Spleen (tissue), 11 donors: Measurements from ENCODE around the gene USP8. TPM values are rescaled to one million over a fixed set of nuclear protein-coding genes. Genes with fewer than 3 reads are reported as not detected.
A peak's percentile ranks its signal among the peaks of the same experiment; 100 is the strongest.
"Not testable (repeated sequence)": the region's sequence is repeated elsewhere in the genome, so short reads cannot be mapped to it uniquely, and the experiment has no call there.

ENCODE experiments used
- DNase-seq: peaks from one replicate; pipeline ENCODE4 v3.0.0-alpha.2; 2020
- H3K27ac ChIP-seq, 8 donors: fragments of 200-600 bp; sonication (generic) in 7 of 8; 1 replicate in 4 of 8; 2 replicates in 4 of 8; pipeline versions ENCODE4 v1.5.0 to v1.8.0; 2016 to 2021; ENCODE audit warnings: inconsistent platforms in 4 of 8, mild to moderate bottlenecking in 4 of 8, moderate library complexity in 1 of 8
- H3K27me3 ChIP-seq, 7 donors: fragments of 200-600 bp; sonication (generic) in 6 of 7; replicated peaks in 1 of 7; 1 replicate in 4 of 7; 2 replicates in 3 of 7; pipeline versions ENCODE4 v1.5.0 to v1.8.0; 2016 to 2021; ENCODE audit warnings: inconsistent platforms in 3 of 7, mild to moderate bottlenecking in 1 of 7
- H3K36me3 ChIP-seq, 6 donors: fragments of 200-600 bp; sonication (generic) in 5 of 6; 1 replicate in 4 of 6; 2 replicates in 2 of 6; pipeline versions ENCODE4 v1.5.0 to v1.8.0; 2016 to 2021; ENCODE audit warnings: inconsistent platforms in 2 of 6
- H3K4me1 ChIP-seq, 6 donors: fragments of 200-600 bp; sonication (generic) in 5 of 6; 1 replicate in 3 of 6; 2 replicates in 3 of 6; pipeline versions ENCODE4 v1.5.0 to v1.8.0; 2016 to 2021; ENCODE audit warnings: inconsistent platforms in 3 of 6
- H3K4me3 ChIP-seq, 8 donors: fragments of 200-600 bp; sonication (generic) in 7 of 8; 1 replicate in 4 of 8; 2 replicates in 4 of 8; pipeline versions ENCODE4 v1.5.0 to v1.8.0; 2016 to 2021; ENCODE audit warnings: inconsistent platforms in 4 of 8, mild to moderate bottlenecking in 4 of 8, moderate library complexity in 2 of 8
- H3K9me3 ChIP-seq, 8 donors: fragments of 200-600 bp; sonication (generic) in 7 of 8; 1 replicate in 4 of 8; 2 replicates in 4 of 8; pipeline versions ENCODE4 v1.5.0 to v1.8.0; 2016 to 2021; ENCODE audit warnings: inconsistent platforms in 4 of 8
- POLR2A ChIP-seq, 3 donors: fragments of 450-650 bp; IDR thresholded peaks; one replicate each; pipeline ENCODE4 v1.5.1; 2017; ENCODE audit warnings: antibody characterized with exemption in 3 of 3, mild to moderate bottlenecking in 1 of 3
- POLR2AphosphoS5 ChIP-seq, 3 donors: sonication (generic); formaldehyde crosslinking; IDR thresholded peaks; one replicate each; pipeline ENCODE4 v1.5.1; 2017; ENCODE audit warnings: antibody characterized with exemption in 3 of 3
- WGBS, 5 donors: extraction: QIAGEN DNeasy Blood & Tissue Kit in 3 of 5; methylation state at CpG; one replicate each; pipeline versions ENCODE4 v1.1.5 to v1.1.7; 2013 to 2018; 5-methylcytosine and 5-hydroxymethylcytosine counted together
- intact Hi-C: fragments of 100-400 bp; cut with DNase I; formaldehyde crosslinking; loops from one replicate; pipeline ENCODE4 v1.15.0; 2023; ENCODE audit warnings: low total_unique reads
- polyA plus RNA-seq, 3 donors: library from polyadenylated mRNA; stranded (reverse); fragments of 200-250 nt; gene quantifications; one replicate each; pipeline ENCODE4 v1.2.1, GENCODE V29; 2013
- total RNA-seq, 7 donors: library from RNA; depleted of rRNA in 3 of 7; stranded (reverse); fragments of >200 nt in 3 of 7; fragmentation: NEBNext Ultra II Directional in 4 of 7; extraction: Animal tissue kit (Norgen Biotek cat#: 25700) in 4 of 7; gene quantifications; one replicate each; pipeline versions ENCODE4 v1.1.0 to v1.2.1, GENCODE V29; 2016 to 2021
- TF ChIP-seq, protein P1 (sequence below), 11 experiments: fragments of 200-600 bp in 7 of 11; fragments of 450-650 bp in 4 of 11; sonication (generic) in 4 of 11; IDR thresholded peaks in 8 of 11; conservative IDR thresholded peaks in 3 of 11; 1 replicate in 7 of 11; 2 replicates in 4 of 11; pipeline versions ENCODE4 v1.4.0 to v1.8.0; 2016 to 2021; ENCODE audit warnings: antibody characterized with exemption in 11 of 11, inconsistent platforms in 4 of 11, mild to moderate bottlenecking in 1 of 11
- donor health status: healthy with polysubstance abuse.
- donor health status: DM: no; HTN: no; CAD: no; lungs with moderate emphysema.
- donor health status: DM: no; HTN: no; CAD: no.
- donor health status: Bipolar disorder and iron deficiency.
- donor health status: healthy.
- donor health status: DM: no; HTN: no; CAD: no.
- donor health status: DM: yes; HTN: yes; CAD: no.

The USP8 gene
- total and polyA plus RNA-seq, 10 donors, result 13.4 to 95.6 (median 73.4) TPM

DNA sequence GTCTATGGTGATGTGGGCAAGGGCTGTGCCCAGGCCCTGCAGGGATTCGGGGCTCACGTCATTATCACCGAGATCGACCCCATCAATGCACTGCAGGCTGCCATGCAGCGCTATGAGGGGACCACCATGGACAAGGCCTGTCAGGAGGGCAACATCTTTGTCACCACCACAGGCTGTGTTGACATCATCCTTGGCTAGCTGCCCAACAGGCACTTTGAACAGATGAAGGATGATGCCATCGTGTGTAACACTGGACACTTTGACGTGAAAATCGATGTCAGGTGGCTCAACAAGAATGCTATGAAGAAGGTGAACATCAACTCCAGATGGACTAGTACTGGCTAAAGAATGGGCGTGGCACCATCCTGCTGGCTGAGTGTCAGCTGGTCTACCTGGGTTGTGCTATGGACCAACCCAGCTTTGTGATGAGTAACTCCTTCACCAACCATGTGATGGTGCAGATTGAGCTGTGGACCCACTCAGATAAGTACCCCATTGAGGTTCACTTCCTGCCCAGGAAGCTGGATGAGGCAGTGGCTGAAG, 6.1 kb upstream of the USP8 start:
- no peak for DNase-seq
- TF ChIP-seq POLR2AphosphoS5 (IDR thresholded peaks at IDR 0.05) (no peak), POLR2A (IDR thresholded peaks at IDR 0.05) (no peak)
- TF ChIP-seq, protein P1, sequence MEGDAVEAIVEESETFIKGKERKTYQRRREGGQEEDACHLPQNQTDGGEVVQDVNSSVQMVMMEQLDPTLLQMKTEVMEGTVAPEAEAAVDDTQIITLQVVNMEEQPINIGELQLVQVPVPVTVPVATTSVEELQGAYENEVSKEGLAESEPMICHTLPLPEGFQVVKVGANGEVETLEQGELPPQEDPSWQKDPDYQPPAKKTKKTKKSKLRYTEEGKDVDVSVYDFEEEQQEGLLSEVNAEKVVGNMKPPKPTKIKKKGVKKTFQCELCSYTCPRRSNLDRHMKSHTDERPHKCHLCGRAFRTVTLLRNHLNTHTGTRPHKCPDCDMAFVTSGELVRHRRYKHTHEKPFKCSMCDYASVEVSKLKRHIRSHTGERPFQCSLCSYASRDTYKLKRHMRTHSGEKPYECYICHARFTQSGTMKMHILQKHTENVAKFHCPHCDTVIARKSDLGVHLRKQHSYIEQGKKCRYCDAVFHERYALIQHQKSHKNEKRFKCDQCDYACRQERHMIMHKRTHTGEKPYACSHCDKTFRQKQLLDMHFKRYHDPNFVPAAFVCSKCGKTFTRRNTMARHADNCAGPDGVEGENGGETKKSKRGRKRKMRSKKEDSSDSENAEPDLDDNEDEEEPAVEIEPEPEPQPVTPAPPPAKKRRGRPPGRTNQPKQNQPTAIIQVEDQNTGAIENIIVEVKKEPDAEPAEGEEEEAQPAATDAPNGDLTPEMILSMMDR (IDR thresholded peaks at IDR 0.05 in 8 of 11, conservative IDR thresholded peaks at IDR 0.05 in 3 of 11), result no peak
- Histone ChIP-seq H3K4me3 (no peak overlapping the region), H3K4me1 (no peaks in the 10 kb centered on the region), H3K27ac (no peak overlapping the region), H3K9me3 (no peaks in the 10 kb centered on the region), H3K36me3 (no peaks in the 10 kb centered on the region), H3K27me3 (no peaks in the 10 kb centered on the region)
- 92 to 97% (median 92%) methylated on average over 6 to 9 of the region's 9 CpGs for WGBS, 5 donors
- intact Hi-C loops, result no loop called here

- Histone ChIP-seq H3K4me3 (peak overlapping the region; percentile 68 to 93 (median 80)), H3K9me3 (no peaks in the 10 kb centered on the region), H3K27ac (peak overlapping the region in 7 of 8 donors; percentile 88 to 98 (median 95)), H3K36me3 (peaks cover 0 to 25% (median 0%) of the 10 kb centered on the region in 6 donors), H3K27me3 (no peaks in the 10 kb centered on the region), H3K4me1 (peaks cover 13 to 64% (median 53%) of the 10 kb centered on the region in 6 donors)
- intact Hi-C loops, result loop anchor here (10.0 kb wide), 1 partner anchor 70 kb away; the partner anchor contains the start of gene GABPB1
- TF ChIP-seq POLR2A (IDR thresholded peaks at IDR 0.05) (no peak), POLR2AphosphoS5 (IDR thresholded peaks at IDR 0.05) (no peak)
- TF ChIP-seq, protein P1 (IDR thresholded peaks at IDR 0.05 in 8 of 11, conservative IDR thresholded peaks at IDR 0.05 in 3 of 11), result no peak
- no peak for DNase-seq
- 17 to 27% (median 24%) methylated on average over 5 of the region's 5 CpGs for WGBS, 5 donors
Measured at GRCh38 chr15:50425219-50425618, 1.0 kb downstream of the USP8 start.

DNA sequence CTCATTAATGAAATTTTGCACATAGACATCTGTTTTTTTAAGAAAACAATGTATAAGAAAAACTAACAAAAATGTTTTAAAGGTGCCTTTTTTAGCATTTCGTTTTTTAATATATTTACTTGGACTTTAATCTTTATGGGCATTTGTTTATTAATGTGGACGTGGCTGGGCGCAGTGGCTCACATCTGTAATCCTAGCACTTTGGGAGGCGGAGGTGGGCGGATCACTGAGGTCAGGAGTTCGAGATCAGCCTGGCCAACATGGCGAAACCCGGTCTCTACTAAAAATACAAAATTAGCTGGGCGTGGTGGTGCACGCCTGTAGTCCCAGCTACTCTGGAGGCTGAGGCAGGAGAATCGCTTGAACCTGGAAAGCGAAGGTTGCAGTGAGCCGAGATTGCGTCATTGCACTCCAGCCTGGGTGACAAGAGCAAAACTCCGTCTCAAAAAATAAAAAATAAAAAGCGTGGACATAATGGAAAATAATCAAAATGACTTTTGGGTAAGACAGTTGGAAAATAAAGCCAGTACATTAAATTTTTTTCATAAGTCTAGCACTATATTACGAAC, 1.6 kb downstream of the USP8 start:
- Histone ChIP-seq H3K4me3 (peak overlapping the region in 6 of 8 donors; percentile 68 to 93 (median 80)), H3K4me1 (peaks cover 13 to 70% (median 55%) of the 10 kb centered on the region in 6 donors), H3K27ac (peak overlapping the region in 1 of 8 donors; percentile 94), H3K36me3 (peaks cover 0 to 25% (median 0%) of the 10 kb centered on the region in 6 donors)
- H3K9me3 ChIP-seq, H3K27me3 ChIP-seq, DNase-seq: not testable (repeated sequence)
- WGBS, 5 donors, result 88 to 93% (median 90%) methylated on average over 17 of the region's 17 CpGs
- intact Hi-C loops, result loop anchor here (10.0 kb wide), 1 partner anchor 71 kb away; the partner anchor contains the start of gene GABPB1

GRCh38 chr15:50426428-50426827, 2.2 kb downstream of the USP8 start:
- H3K4me3 ChIP-seq, result no peak overlapping the region
- intact Hi-C loops, result loop anchor here (10.0 kb wide), 1 partner anchor 72 kb away; the partner anchor contains the start of gene GABPB1
- 92 to 98% (median 94%) methylated on average over 9 of the region's 9 CpGs for WGBS, 5 donors
- H3K36me3 ChIP-seq, result peaks cover 0 to 25% (median 0%) of the 10 kb centered on the region in 6 donors
- H3K9me3 ChIP-seq, result no peaks in the 10 kb centered on the region
- DNase-seq, result no peak
- no peaks in the 10 kb centered on the region for H3K27me3 ChIP-seq
- TF ChIP-seq POLR2A (IDR thresholded peaks at IDR 0.05) (no peak), POLR2AphosphoS5 (IDR thresholded peaks at IDR 0.05) (no peak)
- TF ChIP-seq, protein P1 (IDR thresholded peaks at IDR 0.05 in 8 of 11, conservative IDR thresholded peaks at IDR 0.05 in 3 of 11), result no peak
- no peak overlapping the region for H3K27ac ChIP-seq
- peaks cover 13 to 76% (median 56%) of the 10 kb centered on the region in 6 donors for H3K4me1 ChIP-seq
